Activated CD8-positive, alpha-beta memory T cell treated with anti-CD3 and anti-CD28 coated beads, Interleukin-2, amount 50 U/mL, for 1 hour (primary cell): ENCODE data around the gene ZIC5.

Experiments used
- DNase-seq: peaks from one replicate; pipeline ENCODE4 v3.0.0-alpha.2; 2020; ENCODE audit errors: extremely low read depth

The ZIC5 gene

DNA sequence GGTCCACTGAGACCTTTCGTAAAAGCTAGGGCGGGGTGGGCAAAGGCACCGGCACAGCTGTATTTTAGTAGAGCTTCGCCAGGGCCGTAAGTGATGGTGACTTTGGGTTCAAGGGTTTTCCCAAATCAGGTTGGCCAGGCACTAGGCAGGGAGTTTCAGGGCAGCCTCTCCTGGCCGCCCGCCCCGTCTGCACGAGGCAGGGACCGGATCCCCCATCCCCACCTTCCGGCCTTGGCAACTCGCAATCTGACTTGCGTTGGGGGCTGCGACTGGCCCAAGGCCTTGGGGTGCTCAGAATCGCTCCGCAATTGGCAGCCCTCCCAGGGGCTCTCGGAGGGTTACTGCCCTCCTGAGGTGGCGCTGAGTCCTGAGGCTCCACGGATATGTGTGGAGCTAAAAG lies 4.1 kb upstream of the ZIC5 start:
- DNase-seq, result no peak

DNA sequence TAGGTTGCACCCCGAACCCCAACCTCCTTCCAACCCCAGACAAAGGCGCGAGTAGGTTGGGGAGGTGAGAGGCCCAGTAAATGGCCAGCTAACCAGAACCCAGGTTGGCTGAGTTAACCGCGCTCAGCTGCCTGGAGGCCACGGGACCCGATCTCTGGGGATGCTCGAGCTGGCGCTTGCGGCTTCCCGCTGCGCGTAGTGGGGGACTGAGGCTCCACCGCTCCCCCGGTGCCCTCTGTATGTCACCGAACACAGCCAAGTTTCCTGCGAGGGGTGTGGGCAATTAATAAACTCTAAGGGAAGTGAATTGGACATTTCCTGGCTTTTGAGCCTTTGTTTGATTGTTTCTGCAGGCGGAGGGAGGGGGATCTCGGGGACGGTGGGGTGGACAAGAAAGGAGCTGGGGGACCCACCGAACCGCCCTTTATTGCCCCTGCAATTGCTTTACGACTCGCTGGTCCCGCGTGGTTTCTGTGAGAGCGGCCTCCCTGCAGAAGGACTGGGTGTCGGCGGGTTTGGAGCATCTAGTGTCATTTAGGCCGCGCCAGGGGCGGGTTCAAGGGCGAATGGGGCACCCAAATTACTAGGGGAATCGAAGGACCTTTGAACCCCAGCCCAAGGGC lies 3.5 kb upstream of the ZIC5 start:
- no peak for DNase-seq

DNA sequence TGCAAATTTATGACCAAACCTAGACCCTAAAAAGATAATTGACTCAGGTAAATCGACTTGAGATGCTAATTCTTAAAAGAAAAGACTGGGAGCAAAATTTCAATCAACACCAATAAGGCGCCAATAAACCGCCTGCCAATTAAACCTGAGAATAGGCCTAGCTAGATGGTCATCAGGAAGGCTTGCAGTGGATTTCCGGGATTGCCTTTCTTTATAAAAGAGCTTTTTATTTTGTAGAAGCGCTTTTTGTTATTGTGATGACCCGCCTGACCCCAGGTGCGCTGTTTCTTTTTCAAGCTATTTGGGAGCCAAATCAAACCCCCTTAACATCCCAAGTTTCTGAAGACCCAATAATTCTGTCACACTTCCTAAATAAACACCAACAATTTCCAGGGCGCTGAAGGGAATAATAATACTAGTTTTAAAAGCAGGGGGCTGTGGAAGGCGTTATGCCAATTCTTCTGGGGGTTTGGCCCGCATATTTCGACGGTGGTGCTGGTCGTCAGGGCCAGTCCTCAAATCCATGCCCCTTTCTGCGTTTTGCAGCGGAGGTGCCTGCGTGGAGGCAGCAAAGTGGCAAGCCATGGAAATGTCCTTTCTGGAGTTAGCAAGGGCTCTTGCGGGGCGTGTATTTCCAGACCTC lies 2.9 kb upstream of the ZIC5 start:
- no peak for DNase-seq

DNA sequence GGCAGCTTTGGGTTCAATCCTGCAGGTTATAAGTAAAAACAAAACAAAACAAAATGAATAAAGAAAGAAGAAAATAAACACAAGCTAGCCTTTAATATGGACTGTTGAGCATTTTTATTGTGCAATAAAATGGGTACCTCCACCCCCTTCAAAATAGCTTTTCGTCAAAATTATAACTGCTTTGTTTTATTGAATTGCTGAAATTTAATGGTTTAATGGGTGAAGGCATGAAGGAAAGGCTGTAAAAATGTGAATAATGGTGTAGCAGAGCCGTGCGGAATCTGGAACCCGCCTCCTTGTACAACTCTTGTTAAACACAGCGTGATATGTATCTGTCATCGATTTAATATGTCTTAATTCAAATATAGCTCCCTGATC lies 2.2 kb upstream of the ZIC5 start:
- no peak for DNase-seq

DNA sequence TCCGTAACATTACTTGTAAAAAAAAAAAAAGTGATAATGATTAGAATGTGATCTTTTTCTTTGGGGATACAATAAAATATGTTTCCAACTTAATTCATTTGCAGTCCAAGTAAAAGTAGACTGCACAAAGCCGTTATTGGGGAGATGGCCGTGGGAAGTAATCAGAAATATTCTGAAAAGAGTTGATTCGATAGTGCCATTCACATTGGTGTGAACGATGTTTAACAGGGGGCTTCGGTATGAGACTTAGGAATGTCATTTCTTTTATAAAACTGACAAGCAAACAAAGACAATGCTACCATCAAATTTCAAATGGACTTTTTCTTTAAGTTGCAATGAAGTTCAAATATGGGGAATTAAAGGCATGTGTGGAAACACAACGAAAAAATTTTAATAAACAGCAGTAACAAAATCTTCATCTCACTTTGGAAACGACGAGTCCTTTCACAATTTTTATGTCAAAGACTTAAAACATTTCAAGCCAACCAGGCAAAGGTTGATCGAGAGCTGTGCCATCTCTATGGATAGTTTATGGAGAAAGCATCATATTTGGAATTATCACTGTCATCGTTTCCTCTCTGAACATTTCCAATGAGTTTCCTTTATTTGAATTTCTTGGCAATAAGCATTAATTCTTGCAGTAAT lies 1.7 kb upstream of the ZIC5 start:
- DNase-seq, result no peak

DNA sequence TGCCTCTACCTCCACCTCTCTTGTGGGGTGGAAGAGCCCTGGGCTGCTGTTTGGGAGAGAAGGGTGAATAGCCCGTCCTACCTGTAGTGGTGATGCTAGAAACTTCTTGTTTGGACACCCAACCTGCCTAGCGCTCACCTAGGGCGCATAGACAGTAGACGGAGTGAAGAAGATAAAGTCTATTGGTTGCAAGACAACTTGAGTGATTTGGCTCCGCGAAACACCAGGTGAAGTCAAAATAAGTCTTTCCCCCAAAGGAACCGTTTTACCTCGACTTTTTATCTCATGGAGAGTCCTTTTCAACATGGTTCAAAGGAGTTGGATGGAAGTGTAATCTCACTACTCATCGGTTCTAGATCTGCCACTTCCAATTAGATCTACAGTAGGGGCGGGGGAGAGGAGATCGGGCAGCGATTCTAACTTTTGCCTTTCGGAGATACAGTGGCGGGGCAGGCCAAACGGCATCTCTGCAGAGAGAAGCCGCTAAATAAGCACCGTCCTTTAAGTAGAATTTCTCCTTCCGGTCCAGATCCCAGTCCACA lies 694 bp upstream of the ZIC5 start:
- no peak for DNase-seq

DNA sequence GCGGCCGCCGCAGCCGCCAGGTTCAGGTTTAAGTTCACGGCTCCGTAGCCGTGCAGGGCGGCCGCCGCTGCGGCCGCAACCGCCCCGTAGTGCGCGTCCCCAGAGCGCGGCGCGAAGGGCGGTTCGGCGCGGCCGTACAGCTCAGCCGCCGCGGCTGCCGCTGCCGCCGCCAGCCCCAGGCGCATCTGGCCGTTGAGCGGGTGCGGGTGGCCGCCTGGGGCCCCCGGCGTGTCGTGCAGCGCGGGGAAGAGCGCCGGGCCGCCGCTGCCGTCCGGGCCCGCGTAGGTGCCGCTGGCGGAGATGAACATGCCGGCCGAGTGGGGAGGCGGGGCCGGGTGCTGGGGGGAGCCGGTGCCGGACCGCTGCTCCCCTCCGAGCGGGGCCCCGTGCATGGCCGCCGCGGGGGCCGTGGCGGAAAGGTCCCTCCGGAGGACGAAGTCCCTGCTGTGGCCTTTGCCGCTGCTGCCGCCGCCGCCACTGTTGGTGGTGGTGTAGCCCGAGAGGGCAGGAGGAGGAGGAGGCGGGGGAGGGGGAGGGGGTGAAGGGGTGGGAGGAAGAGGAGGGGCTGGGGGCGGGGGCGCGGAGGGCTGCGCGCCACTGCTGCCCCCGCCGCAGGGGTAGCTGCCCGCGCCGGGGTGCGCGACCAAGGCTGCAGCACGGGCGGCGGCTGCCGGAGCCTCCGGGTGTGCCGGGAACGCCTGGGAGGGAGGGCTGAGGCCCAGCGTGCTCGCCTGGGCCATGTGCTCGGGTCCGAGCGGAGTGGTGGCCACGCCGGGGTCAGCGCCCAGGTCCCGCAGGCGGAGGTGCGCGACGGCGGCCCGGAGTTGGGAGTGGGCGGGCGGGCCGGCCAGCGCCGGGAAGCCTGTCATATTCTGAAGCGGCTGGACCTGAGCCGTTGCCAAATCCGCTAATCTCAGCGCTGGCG lies 654 bp downstream of the ZIC5 start:
- DNase-seq, result no peak

DNA sequence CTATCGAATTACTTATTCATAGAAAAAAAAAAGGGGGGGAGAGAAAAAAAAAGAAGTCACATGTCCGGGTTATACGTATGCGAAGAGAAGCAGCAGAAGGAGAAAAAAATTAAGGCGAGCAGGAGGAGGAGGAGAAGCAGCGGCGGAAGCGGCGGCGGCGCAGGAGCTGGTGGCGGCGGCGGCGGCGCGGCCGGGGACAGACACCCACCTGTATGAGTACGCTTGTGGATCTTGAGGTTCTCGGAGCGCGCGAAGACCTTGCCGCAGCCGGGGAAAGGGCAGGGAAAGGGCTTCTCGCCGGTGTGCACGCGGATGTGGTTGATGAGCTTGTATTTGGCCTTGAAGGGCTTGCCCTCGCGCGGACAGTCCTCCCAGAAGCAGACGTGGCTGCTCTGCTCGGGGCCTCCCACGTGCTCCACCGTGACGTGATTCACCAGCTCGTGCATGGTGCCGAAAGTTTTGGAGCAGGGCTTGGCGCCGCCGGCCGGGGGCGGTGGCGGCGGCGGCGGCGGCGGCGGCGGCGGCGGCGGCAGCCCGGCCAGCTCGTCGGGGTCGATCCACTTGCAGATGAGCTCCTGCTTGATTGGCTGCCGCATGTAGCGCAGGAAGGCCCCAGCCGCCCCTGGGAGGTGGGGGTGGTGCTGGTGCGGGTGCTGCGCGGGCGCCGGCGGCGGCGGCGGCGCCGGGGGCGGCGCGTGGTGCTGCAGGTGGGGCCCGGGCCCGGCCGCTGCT lies 1.5 kb downstream of the ZIC5 start:
- DNase-seq, result no peak

DNA sequence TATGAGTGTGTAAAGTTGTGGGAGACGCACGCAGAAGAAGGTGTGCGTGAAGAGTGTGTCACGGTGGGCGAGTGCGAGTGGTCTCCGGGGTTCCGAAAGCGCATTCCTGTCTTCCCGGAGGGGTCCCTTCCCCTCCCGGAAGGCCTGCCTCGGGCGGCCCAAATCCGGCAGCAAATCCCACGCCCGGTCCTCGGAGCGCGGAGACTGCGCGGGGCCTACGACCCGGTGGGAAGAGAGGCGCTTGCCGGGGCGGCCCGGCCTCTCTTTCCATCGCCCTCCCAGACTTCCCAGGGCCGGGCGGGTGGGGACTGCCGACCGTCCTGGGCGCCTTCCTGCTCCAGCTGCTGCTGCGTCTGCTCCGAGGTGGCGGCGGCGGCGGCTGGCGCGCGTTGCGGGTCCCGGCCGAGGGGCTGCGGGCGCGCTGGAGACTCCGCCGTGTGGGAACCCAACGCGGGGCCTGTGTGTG lies 2.1 kb downstream of the ZIC5 start:
- no peak for DNase-seq

DNA sequence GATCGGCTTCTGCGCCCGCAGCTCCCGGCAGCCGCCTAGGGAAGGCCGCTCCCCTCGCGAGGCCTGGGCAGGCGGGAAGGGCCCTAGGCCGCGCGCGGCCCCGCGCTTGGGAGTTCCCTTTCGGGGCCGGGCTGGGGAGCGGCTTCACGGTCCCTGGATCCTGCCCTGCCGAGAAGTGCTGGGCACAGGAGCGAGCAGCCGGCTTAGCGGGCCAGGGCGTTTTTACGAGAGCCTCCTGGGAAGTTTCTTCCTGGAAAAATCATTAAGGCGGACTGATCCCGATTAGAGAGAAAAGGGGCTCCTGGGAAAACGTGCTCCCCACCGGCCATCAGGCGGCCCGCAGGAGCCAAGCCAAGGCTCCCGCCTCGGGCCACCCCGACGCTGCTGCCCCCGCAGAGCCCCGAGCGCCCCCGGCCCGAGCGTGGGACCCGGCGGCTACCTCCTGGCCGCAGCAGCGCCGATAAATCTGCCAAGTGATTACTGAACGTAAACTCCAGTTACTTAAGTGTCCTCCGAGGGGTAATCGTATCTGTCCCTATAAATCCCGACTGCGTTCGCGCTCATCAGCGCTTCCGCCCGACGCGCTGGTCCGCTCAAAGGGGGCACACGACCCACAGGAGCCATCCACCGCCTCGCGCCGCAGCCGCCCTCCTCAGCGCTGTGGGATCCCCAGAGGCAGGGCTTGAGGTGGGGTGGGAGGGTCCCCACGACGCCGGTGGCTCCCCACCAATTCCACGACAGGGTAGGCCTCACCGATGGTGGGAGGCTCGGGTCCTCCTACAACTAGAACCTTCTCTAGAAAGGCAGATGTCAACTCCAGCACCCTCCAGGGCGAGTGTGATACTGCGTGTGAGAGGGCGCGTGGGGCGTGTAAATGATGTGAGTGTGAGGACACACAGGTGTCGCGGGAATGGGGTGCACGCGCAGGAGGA lies 2.8 kb downstream of the ZIC5 start:
- DNase-seq, result no peak

DNA sequence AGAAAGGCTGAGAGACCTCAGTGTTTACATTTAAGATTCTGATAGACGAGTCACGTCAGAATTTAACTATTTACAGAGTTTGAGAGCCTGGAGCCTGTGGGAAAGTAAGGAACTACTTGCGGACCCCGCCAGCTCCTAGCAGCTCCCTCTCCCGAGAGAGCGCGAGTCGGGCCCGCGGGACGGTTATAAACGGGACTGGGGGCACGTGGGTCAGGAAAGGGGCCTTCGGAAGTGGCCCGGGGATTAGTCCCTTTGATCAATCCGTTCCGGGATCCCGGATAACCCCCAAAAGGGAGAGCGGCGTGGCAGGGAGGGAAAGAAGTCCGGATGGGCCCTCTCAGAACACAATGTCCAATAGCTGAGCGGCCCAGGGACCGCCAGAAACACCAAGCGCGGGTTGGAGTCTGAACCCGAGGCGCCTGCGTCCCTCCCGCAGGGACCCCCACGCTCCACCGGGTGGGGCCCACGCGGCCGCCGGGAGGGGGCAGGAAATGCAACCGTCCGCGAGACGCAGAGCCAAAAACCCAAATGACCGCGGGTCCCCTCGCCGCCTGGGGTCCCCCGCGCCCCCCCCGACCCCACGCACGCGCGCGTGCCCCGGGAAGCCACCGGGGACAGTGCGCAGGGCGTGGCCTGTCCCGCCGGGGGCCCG lies 3.6 kb downstream of the ZIC5 start:
- no peak for DNase-seq

DNA sequence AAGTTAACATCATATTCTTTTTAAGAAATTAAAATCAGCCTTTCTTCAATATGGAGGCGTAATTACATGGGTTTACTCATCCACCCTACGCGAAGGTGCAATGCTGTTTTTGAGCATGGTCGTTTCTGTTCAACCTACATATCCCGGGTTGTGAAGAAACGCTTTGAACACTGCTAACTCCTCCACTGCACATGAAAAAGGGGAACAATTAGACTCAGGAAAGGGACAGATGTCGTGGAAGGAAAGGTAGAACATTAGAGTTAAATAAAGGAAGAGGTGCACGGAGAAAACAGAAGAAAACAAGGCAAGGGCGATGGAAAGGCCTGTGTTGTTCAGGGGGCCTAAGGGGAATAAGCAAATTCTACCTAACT lies 4.1 kb downstream of the ZIC5 start:
- no peak for DNase-seq

DNA sequence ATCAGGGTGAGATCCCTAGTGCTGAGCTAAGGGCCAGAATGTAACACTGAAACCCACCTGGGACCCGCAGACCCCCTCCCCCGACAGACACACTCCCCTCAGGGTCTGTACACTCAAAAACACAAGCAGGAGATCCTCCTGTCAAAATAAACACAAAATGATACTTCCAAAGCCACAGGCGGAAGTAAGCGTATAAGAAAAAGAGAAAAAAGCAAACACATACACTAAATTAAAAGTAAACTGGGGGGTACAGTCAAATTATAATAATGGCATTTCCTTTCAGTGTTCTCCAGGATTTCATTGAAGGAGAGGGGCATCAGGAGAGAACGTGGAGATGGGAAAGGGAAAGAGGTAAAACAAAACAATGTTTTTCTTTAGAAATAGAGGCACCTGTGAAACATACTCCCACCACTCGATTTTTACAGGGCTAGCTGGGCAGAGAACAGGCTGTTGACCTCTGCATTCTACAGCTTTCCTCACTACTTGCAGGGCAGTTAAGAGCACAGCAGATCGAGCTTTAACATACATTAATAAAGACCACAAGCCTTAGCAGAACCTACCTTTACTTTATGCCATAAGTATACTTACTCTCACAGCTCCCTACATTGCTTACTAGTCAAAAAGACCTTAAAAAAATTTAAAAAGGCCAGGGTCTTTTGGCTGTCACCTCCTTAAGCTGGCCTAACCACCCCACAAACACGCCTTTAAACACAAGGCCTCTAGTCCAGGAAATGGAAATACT lies 5.3 kb downstream of the ZIC5 start:
- DNase-seq, result no peak

DNA sequence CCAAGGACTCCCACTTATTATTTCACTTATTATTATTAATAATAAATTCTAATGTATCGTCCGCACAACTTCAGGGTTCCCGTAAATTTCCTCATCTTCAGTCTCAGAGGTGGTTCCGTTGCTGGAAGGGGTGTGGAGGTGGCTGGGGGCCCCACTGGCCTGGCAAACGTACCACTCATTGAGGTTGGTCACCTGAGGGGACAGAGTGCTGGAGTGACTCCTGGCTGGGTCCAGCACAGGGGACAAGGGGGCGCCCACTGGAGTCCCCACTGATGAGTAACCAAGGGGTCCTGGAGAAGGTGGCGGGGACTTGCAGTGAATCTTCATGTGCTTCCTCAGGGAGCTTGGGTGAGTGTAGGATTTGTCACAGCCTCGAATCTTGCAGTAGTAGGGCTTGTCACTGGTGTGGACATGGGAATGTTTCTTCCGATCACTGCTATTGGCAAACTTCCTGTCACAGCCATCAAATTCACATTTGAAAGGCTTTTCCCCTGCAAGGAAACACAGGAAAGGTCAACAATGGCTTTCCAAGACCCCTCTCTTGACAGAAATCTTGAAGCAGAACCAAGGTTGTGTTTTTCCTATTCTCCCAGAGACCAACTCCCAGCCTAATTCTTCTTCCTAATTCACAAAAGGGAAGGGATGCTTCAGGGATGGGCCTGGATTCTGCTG lies 6.1 kb downstream of the ZIC5 start:
- no peak for DNase-seq

DNA sequence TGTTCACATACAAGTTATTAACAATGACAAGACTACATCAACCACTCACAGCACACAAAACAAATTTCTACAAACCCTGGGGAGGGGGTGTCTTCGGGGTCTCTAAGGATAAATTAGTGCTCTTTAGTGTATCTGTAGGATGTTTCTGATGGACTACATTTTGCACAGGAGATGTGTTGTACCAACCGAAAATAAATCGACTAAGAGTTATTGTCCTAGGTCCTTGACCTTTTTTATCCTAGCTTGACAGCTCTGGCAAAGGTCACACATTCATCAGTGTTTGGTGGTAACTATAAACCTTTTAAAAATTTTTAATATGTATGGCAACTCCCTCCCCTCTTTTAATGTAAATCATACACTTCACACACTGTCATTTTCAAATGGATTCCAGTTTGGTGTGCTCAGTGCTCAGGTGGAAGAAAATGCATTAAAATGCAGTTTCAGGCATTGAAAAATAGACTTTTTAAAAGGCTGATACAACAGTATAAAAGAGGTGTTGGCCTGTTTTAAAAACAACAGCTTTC lies 7.7 kb downstream of the ZIC5 start:
- DNase-seq, result no peak

DNA sequence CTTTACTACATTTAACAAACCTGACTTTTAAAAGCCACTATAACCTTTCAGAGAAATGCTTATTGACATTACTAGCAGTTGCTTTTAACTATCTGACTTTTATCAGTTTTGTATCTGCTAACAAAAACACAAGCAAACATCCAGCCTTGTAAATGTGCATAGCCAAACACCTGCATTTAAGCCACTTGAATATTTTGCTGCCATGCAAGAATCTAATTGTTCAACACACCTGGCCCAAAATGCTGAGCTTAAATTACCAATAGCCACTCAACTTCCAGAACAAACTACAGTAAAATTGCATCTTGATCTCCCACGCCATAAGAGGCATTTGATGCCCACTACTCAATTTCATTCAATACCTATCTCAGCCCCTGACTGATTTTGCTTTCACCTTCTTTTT lies 9.3 kb downstream of the ZIC5 start:
- DNase-seq, result no peak

DNA sequence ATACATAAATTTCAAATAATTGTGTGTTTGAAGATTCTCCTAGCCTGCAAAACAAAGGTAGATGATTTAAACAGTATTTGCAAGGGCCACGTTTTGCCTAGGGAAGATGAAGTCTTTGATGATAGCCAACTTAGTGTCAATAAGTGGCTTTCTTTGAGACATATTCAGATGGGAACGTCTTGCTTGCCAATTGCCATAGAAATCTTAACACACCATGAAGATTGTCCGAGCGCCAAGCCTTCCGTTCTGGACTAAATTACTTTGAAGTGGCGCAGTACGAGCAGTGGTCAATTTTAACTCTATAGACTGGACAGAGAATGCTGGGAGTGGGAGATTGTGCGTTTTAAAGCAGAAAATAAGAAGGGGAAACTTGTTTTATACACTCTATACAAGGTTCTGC lies 9.9 kb downstream of the ZIC5 start:
- no peak for DNase-seq

DNA sequence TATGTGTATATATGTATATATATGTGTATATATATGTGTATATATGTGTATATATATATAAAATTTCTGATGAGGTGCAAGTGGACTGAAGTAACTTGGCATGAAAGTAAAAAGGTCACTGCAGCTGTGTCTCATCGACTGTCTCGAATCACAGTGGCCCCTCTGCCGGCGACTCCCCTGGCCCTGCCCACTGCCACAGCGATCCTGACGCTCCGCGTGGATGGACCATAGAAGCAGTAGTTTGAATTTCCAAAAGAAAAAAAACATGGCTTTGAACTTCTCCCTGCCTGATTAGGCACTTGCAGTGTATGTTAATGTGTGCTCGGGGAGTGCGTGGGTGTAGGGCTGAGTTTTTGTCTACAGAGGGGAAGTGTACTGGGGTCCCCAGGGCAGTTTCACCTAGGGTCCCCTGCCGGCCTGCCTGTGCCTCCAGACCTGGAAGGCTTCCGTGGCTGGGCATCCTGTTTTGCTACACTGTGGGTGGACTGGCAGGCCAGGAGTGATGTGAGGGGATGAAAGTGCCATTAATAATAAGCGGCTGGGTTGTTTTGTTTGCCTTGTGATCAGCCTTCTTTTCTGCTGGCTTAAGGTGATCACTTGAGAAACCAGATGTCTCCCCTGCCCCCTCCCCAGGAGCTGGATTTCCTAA lies 10.8 kb downstream of the ZIC5 start:
- DNase-seq, result no peak
